PFSK-1 (cell line): ENCODE results near the gene CD81.

Experiments used
- FOXP2 ChIP-seq: optimal IDR thresholded peaks from 2 replicates; pipeline ENCODE3; 2011; ENCODE audit warnings: borderline replicate concordance, control low read depth, inconsistent platforms; ENCODE audit not compliant: insufficient read depth; ENCODE audit errors: extremely low read length, extremely low read depth
- POLR2AphosphoS5 ChIP-seq: IDR thresholded peaks from 2 replicates; pipeline ENCODE4 v1.6.1; 2012; ENCODE audit warnings: low read depth, mild to moderate bottlenecking, control low read depth, low read length, moderate library complexity
- SIN3A ChIP-seq: IDR thresholded peaks from 2 replicates; pipeline ENCODE4 v1.6.1; 2012; ENCODE audit warnings: mild to moderate bottlenecking, low read length, moderate library complexity, borderline replicate concordance; ENCODE audit not compliant: insufficient read depth
- TAF1 ChIP-seq: IDR thresholded peaks from 2 replicates; pipeline ENCODE4 v1.6.1; 2012; ENCODE audit warnings: low read length, control low read depth, borderline replicate concordance; ENCODE audit not compliant: insufficient read depth
- TF ChIP-seq, protein P1 (sequence below), 2 experiments: IDR thresholded peaks; 2 replicates each; pipeline versions ENCODE4 v1.6.1 to v1.8.0; 2011 to 2012; ENCODE audit warnings: low read depth in 2 of 2, low read length in 2 of 2, control low read depth in 1 of 2, inconsistent platforms in 1 of 2, mild to moderate bottlenecking in 1 of 2, moderate library complexity in 1 of 2; ENCODE audit not compliant: insufficient read depth in 1 of 2

Gene CD81

DNA sequence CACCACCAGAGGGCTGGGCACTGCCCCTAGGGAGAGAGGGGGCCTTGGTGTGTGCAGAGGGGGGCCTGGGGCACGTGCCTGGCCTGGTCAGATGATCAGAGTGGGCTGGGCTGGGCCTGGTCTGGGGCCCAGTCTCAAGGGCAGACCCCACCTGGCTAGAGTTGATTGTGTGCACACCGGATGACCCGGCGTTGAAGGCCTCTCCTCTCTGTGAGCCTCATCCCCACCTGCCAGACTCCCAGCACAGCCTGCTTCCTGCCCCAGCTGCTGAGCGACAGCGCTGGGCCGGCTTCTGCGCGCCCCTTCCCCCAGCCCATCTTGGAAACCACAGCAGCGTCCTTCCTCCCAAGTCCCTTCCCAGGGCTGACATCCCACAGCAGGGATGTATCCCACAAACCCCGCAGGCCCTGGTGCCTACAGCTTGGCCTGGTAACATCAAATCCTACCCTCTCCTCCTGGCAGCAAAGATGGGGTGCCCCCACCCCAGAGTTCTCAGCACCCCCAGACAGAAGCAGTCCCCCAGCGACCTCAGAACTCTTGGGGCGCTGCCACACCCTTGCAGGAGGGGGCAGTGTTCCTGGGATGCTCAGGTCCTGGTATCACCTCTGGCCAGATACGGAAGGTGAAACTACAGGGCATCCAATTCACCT lies 12.4 kb downstream of the CD81 start:
- TF ChIP-seq, protein P1, sequence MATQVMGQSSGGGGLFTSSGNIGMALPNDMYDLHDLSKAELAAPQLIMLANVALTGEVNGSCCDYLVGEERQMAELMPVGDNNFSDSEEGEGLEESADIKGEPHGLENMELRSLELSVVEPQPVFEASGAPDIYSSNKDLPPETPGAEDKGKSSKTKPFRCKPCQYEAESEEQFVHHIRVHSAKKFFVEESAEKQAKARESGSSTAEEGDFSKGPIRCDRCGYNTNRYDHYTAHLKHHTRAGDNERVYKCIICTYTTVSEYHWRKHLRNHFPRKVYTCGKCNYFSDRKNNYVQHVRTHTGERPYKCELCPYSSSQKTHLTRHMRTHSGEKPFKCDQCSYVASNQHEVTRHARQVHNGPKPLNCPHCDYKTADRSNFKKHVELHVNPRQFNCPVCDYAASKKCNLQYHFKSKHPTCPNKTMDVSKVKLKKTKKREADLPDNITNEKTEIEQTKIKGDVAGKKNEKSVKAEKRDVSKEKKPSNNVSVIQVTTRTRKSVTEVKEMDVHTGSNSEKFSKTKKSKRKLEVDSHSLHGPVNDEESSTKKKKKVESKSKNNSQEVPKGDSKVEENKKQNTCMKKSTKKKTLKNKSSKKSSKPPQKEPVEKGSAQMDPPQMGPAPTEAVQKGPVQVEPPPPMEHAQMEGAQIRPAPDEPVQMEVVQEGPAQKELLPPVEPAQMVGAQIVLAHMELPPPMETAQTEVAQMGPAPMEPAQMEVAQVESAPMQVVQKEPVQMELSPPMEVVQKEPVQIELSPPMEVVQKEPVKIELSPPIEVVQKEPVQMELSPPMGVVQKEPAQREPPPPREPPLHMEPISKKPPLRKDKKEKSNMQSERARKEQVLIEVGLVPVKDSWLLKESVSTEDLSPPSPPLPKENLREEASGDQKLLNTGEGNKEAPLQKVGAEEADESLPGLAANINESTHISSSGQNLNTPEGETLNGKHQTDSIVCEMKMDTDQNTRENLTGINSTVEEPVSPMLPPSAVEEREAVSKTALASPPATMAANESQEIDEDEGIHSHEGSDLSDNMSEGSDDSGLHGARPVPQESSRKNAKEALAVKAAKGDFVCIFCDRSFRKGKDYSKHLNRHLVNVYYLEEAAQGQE (IDR thresholded peaks at IDR 0.05; ENCODE audit: insufficient read depth in 1 of 2, low read depth in 2 of 2, low read length in 2 of 2) = no peak
- TF ChIP-seq FOXP2 (no peak), SIN3A (no peak), POLR2AphosphoS5 (no peak), TAF1 (no peak)

DNA sequence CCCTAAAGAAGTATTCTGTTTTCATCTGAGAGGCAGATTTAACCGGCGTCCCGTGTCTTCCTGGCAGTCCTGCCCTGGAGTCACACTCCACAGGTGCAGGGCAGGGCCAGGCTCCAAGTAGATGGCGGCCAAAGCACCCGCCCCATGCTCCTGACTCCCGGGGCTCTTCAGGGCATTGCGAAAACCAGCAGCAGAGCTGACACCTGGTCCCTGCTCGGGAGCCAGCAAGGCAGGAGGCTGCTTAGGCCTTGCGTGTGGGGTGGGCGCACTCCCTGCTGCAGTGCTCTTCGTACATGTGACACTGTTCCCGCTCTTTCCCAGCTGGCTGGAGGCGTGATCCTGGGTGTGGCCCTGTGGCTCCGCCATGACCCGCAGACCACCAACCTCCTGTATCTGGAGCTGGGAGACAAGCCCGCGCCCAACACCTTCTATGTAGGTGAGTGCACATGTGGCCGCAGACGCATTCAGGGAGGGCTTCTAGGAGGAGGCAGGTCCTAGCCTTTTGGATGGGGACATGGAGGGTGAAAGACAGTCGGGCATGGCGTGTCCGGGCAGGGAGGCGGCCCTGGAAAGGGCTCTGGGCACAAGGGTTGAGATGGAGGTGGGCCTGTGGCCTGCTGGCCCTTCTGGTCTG lies 13.1 kb downstream of the CD81 start:
- no peak for TF ChIP-seq TAF1
- TF ChIP-seq FOXP2 = no peak
- no peak for TF ChIP-seq POLR2AphosphoS5
- TF ChIP-seq, protein P1 (IDR thresholded peaks at IDR 0.05; ENCODE audit: insufficient read depth in 1 of 2, low read depth in 2 of 2, low read length in 2 of 2) = no peak
- no peak for TF ChIP-seq SIN3A

DNA sequence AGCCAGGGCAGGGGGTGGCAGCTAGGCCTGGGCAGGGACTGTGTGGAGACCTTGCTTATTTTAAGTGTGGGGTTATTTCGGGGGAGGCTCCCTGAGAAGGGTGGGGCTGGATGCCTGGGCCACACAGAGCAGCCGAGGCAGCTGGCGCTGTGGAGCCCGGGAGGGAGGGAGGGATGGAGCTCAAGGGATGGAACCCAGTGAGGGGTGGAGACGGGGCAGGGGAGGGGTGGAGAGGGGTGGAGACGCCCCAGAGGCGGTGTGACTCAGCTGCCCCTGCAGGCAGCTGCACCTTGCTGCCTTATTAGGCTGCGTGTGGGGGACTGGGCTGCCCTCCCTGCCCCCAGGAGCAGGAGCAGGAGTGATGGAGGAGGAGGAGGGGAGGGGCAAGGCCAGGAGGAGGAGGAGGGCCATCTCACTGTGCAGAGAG lies 13.6 kb downstream of the CD81 start:
- no peak for TF ChIP-seq SIN3A
- TF ChIP-seq, protein P1 (IDR thresholded peaks at IDR 0.05; ENCODE audit: insufficient read depth in 1 of 2, low read depth in 2 of 2, low read length in 2 of 2) = no peak
- no peak for TF ChIP-seq POLR2AphosphoS5
- no peak for TF ChIP-seq FOXP2
- no peak for TF ChIP-seq TAF1

DNA sequence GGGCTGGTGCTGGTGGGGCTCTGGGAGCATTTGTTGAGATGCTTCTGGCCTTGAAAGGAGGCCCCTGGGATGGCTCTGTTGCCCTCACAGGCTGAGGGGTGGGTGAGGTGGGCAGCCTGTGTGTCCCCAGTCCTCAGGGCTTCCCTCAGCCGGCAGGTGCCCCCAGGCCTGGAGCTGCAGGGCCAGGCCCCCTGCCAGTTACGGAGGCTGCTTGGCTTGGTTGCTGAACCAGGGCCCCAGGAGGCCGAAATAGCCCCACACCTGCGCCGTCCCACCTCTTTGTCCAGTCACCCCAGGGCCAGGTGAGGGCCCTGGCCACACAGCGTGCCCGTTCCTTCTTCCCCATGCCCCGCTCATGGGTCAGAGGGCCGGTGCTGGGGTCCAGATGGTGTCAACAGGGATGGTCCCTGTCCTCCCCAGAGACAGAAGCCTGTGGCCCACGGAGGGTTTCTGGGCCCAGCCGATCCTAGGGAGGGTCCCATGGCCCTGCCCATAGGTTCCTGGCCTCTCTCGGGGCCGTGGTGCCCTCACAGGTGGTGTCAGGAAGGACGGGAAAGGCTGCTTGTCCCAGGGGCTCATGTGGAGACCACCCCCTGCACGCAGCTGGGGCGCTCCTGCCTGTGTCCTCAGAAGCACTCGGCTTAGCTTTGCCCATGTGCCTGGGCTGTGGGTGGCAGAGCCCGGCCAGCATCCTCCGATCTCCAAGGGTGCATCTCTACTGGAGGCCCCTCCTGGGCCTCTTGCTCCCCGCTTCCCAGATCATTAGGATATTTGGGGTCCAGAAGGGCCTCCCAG lies 14.3 kb downstream of the CD81 start:
- TF ChIP-seq TAF1 = no peak
- TF ChIP-seq, protein P1 (IDR thresholded peaks at IDR 0.05; ENCODE audit: insufficient read depth in 1 of 2, low read depth in 2 of 2, low read length in 2 of 2) = no peak
- TF ChIP-seq SIN3A = no peak
- no peak for TF ChIP-seq POLR2AphosphoS5
- TF ChIP-seq FOXP2 = no peak
